Tibial nerve (tissue), 4 donors: ENCODE results near the gene ZNF417. TPM values are rescaled to one million over a fixed set of nuclear protein-coding genes. Genes with fewer than 3 reads are reported as not detected.
A peak's percentile ranks its signal among the peaks of the same experiment; 100 is the strongest.

Source experiments
- DNase-seq, 2 donors: peaks; one replicate each; pipeline ENCODE4 v3.0.0-alpha.2; 2019; ENCODE audit warnings: low spot score in 2 of 2
- H3K27ac ChIP-seq, 4 donors: fragments of 200-600 bp; sonication (generic) in 3 of 4; one replicate each; pipeline ENCODE4 v1.5.1; 2017 to 2019; ENCODE audit warnings: mild to moderate bottlenecking in 1 of 4
- H3K27me3 ChIP-seq, 2 donors: fragments of 200-600 bp; sonication (generic) in 1 of 2; one replicate each; pipeline versions ENCODE4 v1.5.1 to v1.6.0; 2017 to 2019
- H3K36me3 ChIP-seq, 3 donors: fragments of 200-600 bp; sonication (generic); one replicate each; pipeline ENCODE4 v1.5.1; 2018 to 2019
- H3K4me1 ChIP-seq, 4 donors: fragments of 200-600 bp; sonication (generic) in 3 of 4; one replicate each; pipeline ENCODE4 v1.5.1; 2017 to 2019
- H3K4me3 ChIP-seq, 4 donors: fragments of 200-600 bp; sonication (generic) in 3 of 4; one replicate each; pipeline ENCODE4 v1.5.1; 2017 to 2019; ENCODE audit warnings: mild to moderate bottlenecking in 1 of 4, moderate library complexity in 1 of 4
- H3K9me3 ChIP-seq, 4 donors: fragments of 200-600 bp; sonication (generic) in 3 of 4; one replicate each; pipeline ENCODE4 v1.5.1; 2017 to 2019
- EP300 ChIP-seq, 2 donors: sonication (generic); formaldehyde crosslinking; IDR thresholded peaks; one replicate each; pipeline ENCODE4 v1.6.1; 2017; ENCODE audit warnings: antibody characterized with exemption in 2 of 2, mild to moderate bottlenecking in 1 of 2
- POLR2A ChIP-seq, 2 donors: fragments of 450-650 bp; IDR thresholded peaks; one replicate each; pipeline ENCODE4 v1.6.1; 2017; ENCODE audit warnings: antibody characterized with exemption in 2 of 2, mild to moderate bottlenecking in 2 of 2, moderate library complexity in 2 of 2
- WGBS, 2 donors: methylation state at CpG; one replicate each; pipeline ENCODE4 v1.1.5; 2018; 5-methylcytosine and 5-hydroxymethylcytosine counted together
- total RNA-seq, 4 donors: library from RNA; depleted of rRNA; stranded (reverse); fragments of >200 nt; gene quantifications; one replicate each; pipeline ENCODE4 v1.1.0, GENCODE V29; 2016
- TF ChIP-seq, protein P1 (sequence below), 5 experiments: fragments of 200-600 bp in 3 of 5; fragments of 450-650 bp in 2 of 5; sonication (generic) in 3 of 5; IDR thresholded peaks; one replicate each; pipeline ENCODE4 v1.5.1; 2016 to 2019; ENCODE audit warnings: antibody characterized with exemption in 5 of 5, mild to moderate bottlenecking in 3 of 5, moderate library complexity in 2 of 5

ZNF417 gene
- total RNA-seq, 4 donors from 2014 or later = 10.3 to 18.0 (median 14.4) TPM

DNA sequence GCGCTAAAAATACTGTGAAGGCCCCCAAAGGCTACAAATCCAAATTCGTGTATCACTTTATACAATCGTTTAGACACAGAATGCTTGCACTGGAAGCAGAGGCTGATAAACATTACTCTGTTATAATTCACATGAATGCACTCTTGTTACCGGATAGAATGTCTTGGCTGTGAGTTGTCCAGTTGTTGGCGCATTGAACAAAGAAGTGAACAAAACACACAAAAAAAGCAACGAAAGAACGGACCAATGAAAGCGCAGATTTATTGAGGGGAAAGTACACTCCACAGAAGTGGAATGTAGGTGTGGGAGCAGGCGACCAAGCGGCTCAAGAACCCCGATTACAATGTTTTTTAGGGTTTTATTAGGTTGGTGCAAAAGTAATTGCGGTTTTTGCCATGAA lies 19.3 kb upstream of the ZNF417 start:
- peaks cover 0 to 100% (median 29%) of the 10 kb centered on the region in 4 donors for H3K9me3 ChIP-seq
- TF ChIP-seq POLR2A (IDR thresholded peaks at IDR 0.05) (no peak), EP300 (IDR thresholded peaks at IDR 0.05) (no peak)
- TF ChIP-seq, protein P1, sequence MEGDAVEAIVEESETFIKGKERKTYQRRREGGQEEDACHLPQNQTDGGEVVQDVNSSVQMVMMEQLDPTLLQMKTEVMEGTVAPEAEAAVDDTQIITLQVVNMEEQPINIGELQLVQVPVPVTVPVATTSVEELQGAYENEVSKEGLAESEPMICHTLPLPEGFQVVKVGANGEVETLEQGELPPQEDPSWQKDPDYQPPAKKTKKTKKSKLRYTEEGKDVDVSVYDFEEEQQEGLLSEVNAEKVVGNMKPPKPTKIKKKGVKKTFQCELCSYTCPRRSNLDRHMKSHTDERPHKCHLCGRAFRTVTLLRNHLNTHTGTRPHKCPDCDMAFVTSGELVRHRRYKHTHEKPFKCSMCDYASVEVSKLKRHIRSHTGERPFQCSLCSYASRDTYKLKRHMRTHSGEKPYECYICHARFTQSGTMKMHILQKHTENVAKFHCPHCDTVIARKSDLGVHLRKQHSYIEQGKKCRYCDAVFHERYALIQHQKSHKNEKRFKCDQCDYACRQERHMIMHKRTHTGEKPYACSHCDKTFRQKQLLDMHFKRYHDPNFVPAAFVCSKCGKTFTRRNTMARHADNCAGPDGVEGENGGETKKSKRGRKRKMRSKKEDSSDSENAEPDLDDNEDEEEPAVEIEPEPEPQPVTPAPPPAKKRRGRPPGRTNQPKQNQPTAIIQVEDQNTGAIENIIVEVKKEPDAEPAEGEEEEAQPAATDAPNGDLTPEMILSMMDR (IDR thresholded peaks at IDR 0.05) = no peak
- peak overlapping the region in 1 of 4 donors; percentile 75 for H3K27ac ChIP-seq
- H3K4me1 ChIP-seq = peaks cover 0 to 7% (median 0%) of the 10 kb centered on the region in 4 donors
- H3K4me3 ChIP-seq = peak overlapping the region in 2 of 4 donors; percentile 54 to 64
- DNase-seq = no peak
- whole genome bisulfite sequencing, 2 donors = 61 to 68% methylated on average over 12 of the region's 12 CpGs
- H3K27me3 ChIP-seq = no peaks in the 10 kb centered on the region
- H3K36me3 ChIP-seq = peaks cover 0 to 78% (median 0%) of the 10 kb centered on the region in 3 donors

- Histone ChIP-seq H3K27ac (peak within 1 kb of the TSS in 3 of 4 donors; percentile 67 to 80 (median 75)), H3K27me3 (no peaks in the 10 kb centered on the region), H3K9me3 (peaks cover 0 to 100% (median 32%) of the 10 kb centered on the region in 4 donors), H3K36me3 (peaks cover 0 to 78% (median 0%) of the 10 kb centered on the region in 3 donors), H3K4me3 (peak within 1 kb of the TSS; percentile 30 to 64 (median 48)), H3K4me1 (peaks cover 0 to 7% (median 0%) of the 10 kb centered on the region in 4 donors)
- peak in 1 of 2 donors; percentile 37 for DNase-seq
- 2 to 4% methylated on average over 46 to 54 of the region's 54 CpGs for WGBS, 2 donors
- TF ChIP-seq EP300 (IDR thresholded peaks at IDR 0.05) (peak in 1 of 2 donors; percentile 41), POLR2A (IDR thresholded peaks at IDR 0.05) (no peak)
Measured at GRCh38 chr19:57934820-57935665, 18.7 kb upstream of the ZNF417 start, which contains the start of gene ZNF418. Gene ZNF418, minus strand, starts transcription at chr19:57935402. Its CDS starts 1,580 bp downstream, at chr19:57933822.

GRCh38 chr19:57927587-57927986 lies 11.2 kb upstream of the ZNF417 start:
- DNase-seq = no peak
- Histone ChIP-seq H3K27ac (no peak overlapping the region), H3K4me3 (no peak overlapping the region), H3K36me3 (peaks cover 0 to 99% (median 0%) of the 10 kb centered on the region in 3 donors), H3K27me3 (no peaks in the 10 kb centered on the region), H3K9me3 (peaks cover 0 to 98% (median 36%) of the 10 kb centered on the region in 4 donors), H3K4me1 (no peaks in the 10 kb centered on the region)
- TF ChIP-seq POLR2A (IDR thresholded peaks at IDR 0.05) (no peak), EP300 (IDR thresholded peaks at IDR 0.05) (no peak)
- TF ChIP-seq, protein P1 (IDR thresholded peaks at IDR 0.05) = no peak
- WGBS, 2 donors = 98 to 99% methylated on average over 4 of the region's 4 CpGs

DNA sequence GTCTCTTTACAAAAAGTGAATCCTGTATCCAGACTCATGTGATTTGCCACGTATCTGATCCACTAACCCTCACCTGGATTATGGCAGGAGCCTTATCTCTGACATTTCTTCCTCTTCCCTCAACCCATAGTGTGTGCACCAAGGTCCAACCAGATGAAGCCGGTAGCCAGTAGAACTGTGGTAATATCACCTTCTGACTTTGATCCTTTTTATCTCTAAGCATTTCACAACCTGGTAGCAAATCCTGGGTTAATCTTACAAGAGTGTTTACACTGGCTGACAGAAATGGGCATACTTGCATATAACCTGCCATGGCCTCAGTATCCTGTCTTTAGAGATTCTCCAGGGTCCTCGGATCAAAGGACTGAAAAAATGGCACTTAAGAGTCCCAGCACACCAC lies 1.9 kb downstream of the ZNF417 start:
- peaks cover 7 to 67% (median 11%) of the 10 kb centered on the region in 3 donors for H3K36me3 ChIP-seq
- no peaks in the 10 kb centered on the region for H3K27me3 ChIP-seq
- H3K27ac ChIP-seq = no peak overlapping the region
- TF ChIP-seq POLR2A (IDR thresholded peaks at IDR 0.05) = no peak
- TF ChIP-seq, protein P1 (IDR thresholded peaks at IDR 0.05) = no peak
- no peak for TF ChIP-seq EP300 (IDR thresholded peaks at IDR 0.05)
- no peak overlapping the region for H3K4me3 ChIP-seq
- H3K4me1 ChIP-seq = peaks cover 0 to 16% (median 4%) of the 10 kb centered on the region in 4 donors
- WGBS, 2 donors = 95 to 98% methylated on average over 3 of the region's 3 CpGs
- no peak for DNase-seq
- peaks cover 0 to 63% (median 15%) of the 10 kb centered on the region in 4 donors for H3K9me3 ChIP-seq

DNA sequence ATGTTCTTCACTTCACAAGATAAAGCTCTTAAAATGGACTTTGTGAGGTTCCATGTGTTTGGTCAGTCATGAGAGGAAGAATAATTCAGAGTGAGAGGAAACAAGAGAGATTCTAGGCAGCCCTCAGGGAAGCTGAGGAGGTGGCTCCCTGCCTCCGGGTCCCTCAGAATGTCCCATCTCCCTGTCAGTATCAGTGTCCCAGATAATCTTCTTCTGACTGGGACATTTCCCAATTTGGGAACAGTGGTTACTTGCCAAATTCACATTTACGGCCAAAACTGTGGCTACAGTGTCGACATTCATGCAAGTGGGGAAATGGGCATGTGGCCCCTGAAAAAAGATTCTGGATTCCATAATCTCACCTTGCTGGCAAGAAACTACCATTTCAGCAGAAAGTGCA lies 9.0 kb downstream of the ZNF417 start:
- H3K36me3 ChIP-seq = peaks cover 10 to 81% (median 11%) of the 10 kb centered on the region in 3 donors
- peaks cover 0 to 90% (median 37%) of the 10 kb centered on the region in 4 donors for H3K9me3 ChIP-seq
- WGBS, 2 donors = 93 to 95% methylated on average over 3 of the region's 3 CpGs
- no peak for DNase-seq
- H3K4me1 ChIP-seq = no peaks in the 10 kb centered on the region
- no peak overlapping the region for H3K4me3 ChIP-seq
- TF ChIP-seq EP300 (IDR thresholded peaks at IDR 0.05) (no peak), POLR2A (IDR thresholded peaks at IDR 0.05) (no peak)
- TF ChIP-seq, protein P1 (IDR thresholded peaks at IDR 0.05) = no peak
- H3K27me3 ChIP-seq = no peaks in the 10 kb centered on the region
- no peak overlapping the region for H3K27ac ChIP-seq
